Measurements from ENCODE around the gene EDARADD. TPM values are rescaled to one million over a fixed set of nuclear protein-coding genes. Genes with fewer than 3 reads are reported as not detected.
"Not testable (repeated sequence)": the region's sequence is repeated elsewhere in the genome, so short reads cannot be mapped to it uniquely, and the experiment has no call there.

EDARADD gene
- total RNA-seq, 1 donor from 2014 or later = 12.3 TPM

- Mint-ChIP-seq H3K27ac (no peak overlapping the region), H3K27me3 (no peaks in the 10 kb centered on the region), H3K4me3 (ENCODE audit: low read depth) (no peak overlapping the region), H3K4me1 (ENCODE audit: low read depth) (peaks cover 4% of the 10 kb centered on the region), H3K36me3 (ENCODE audit: insufficient read depth) (peaks cover 10% of the 10 kb centered on the region), H3K9me3 (ENCODE audit: low read depth) (no peaks in the 10 kb centered on the region)
- TF ChIP-seq, protein P1, sequence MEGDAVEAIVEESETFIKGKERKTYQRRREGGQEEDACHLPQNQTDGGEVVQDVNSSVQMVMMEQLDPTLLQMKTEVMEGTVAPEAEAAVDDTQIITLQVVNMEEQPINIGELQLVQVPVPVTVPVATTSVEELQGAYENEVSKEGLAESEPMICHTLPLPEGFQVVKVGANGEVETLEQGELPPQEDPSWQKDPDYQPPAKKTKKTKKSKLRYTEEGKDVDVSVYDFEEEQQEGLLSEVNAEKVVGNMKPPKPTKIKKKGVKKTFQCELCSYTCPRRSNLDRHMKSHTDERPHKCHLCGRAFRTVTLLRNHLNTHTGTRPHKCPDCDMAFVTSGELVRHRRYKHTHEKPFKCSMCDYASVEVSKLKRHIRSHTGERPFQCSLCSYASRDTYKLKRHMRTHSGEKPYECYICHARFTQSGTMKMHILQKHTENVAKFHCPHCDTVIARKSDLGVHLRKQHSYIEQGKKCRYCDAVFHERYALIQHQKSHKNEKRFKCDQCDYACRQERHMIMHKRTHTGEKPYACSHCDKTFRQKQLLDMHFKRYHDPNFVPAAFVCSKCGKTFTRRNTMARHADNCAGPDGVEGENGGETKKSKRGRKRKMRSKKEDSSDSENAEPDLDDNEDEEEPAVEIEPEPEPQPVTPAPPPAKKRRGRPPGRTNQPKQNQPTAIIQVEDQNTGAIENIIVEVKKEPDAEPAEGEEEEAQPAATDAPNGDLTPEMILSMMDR (IDR thresholded peaks at IDR 0.05; ENCODE audit: unreplicated experiment) = no peak
- DNase-seq (ENCODE audit: low spot score, unreplicated experiment) = no peak
Measured at GRCh38 chr1:236486356-236487002, 92.4 kb downstream of the EDARADD start.

DNA sequence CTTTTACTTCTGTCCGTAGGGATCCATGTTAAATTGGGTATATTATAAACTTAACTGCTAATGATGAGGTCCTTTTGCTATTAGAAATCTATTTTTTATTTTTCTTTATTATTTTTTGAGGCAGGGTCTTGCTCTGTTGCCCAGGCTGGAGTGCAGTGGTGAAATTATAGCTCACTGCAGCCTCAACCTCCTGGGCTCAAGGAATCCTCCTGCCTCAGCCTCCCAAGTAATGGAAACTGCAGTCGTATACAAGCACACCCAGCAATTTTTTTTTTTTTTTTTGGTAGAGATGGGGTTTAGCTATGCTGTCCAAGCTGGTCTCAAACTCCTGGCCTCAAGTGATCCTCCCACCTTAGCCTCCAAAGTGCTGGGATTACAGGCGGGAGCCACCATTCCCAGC, 95.1 kb downstream of the EDARADD start:
- not testable (repeated sequence) for H3K4me1 Mint-ChIP-seq (ENCODE audit: low read depth); DNase-seq (ENCODE audit: low spot score, unreplicated experiment); H3K27ac Mint-ChIP-seq; H3K36me3 Mint-ChIP-seq (ENCODE audit: insufficient read depth); H3K9me3 Mint-ChIP-seq (ENCODE audit: low read depth); H3K4me3 Mint-ChIP-seq (ENCODE audit: low read depth); H3K27me3 Mint-ChIP-seq

DNA sequence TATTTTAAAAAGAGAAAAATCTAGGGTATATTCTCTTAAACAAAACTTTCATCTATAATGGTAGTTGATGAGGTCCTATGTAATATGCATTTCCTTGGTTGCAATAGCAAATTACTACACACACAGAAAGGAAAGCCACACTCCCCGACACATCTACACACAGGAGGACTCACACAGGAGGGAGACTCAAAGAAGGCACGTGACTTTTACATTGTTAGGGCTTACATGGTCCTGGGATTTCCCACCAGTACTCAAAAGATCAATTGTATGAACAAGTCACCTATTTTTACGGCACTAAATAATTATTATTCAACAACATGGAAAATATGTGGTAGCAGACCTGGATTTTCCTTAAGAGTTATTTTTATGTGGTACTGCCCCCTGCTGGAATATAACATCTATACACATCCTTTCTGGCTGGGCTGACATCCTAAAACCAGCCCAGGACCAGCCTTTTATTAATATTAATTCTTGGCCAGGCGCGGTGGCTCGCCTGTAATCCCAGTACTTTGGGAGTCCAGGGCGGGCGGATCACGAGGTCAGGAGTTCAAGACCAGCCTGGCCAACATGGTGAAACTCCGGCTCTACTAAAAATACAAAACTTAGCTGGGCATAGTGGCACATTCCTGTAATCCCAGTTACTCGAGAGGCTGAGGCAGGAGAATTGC, 95.8 kb downstream of the EDARADD start:
- Mint-ChIP-seq H3K36me3 (ENCODE audit: insufficient read depth) (no peaks in the 10 kb centered on the region), H3K9me3 (ENCODE audit: low read depth) (no peaks in the 10 kb centered on the region), H3K4me1 (ENCODE audit: low read depth) (peaks cover 13% of the 10 kb centered on the region), H3K27ac (no peak overlapping the region), H3K27me3 (no peaks in the 10 kb centered on the region), H3K4me3 (ENCODE audit: low read depth) (no peak overlapping the region)
- DNase-seq (ENCODE audit: low spot score, unreplicated experiment) = no peak
- TF ChIP-seq, protein P1 (IDR thresholded peaks at IDR 0.05; ENCODE audit: unreplicated experiment) = peak; percentile 70

DNA sequence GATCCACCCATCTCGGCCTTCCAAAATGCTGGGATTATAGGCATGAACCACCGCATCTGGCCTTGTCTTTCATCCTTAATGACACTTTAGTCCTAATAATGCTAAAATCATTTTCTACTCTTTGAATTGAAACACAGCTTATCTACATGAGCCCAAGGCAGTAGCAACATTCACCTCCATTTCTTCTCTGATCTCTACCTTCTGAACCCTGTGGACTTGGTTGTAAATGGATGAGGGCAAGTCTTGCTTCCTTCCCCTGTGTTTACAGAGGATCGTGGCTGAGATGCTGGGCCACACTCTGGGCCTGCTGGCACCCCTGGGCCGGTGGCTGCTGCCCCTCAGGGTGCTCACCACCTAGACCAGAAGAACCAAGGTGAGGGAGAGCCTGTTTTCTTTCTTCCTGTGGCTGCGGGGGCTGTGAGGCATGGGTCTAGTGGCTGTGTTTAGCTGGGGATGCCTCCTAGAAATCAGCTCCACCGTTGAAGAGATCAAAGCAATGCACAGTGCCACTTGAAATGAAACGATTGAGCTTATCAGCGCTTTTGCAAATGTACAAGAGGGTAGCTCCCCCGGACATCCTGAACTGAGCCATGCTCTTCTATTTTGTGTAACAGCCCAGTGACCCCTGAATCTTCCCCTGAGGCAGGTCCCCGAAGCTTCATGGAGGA, 97.5 kb downstream of the EDARADD start:
- Mint-ChIP-seq H3K27ac (peak overlapping the region; percentile 51), H3K27me3 (no peaks in the 10 kb centered on the region), H3K4me3 (ENCODE audit: low read depth) (no peak overlapping the region), H3K4me1 (ENCODE audit: low read depth) (peaks cover 15% of the 10 kb centered on the region), H3K9me3 (ENCODE audit: low read depth) (no peaks in the 10 kb centered on the region), H3K36me3 (ENCODE audit: insufficient read depth) (no peaks in the 10 kb centered on the region)
- TF ChIP-seq, protein P1 (IDR thresholded peaks at IDR 0.05; ENCODE audit: unreplicated experiment) = no peak
- DNase-seq (ENCODE audit: low spot score, unreplicated experiment) = no peak

DNA sequence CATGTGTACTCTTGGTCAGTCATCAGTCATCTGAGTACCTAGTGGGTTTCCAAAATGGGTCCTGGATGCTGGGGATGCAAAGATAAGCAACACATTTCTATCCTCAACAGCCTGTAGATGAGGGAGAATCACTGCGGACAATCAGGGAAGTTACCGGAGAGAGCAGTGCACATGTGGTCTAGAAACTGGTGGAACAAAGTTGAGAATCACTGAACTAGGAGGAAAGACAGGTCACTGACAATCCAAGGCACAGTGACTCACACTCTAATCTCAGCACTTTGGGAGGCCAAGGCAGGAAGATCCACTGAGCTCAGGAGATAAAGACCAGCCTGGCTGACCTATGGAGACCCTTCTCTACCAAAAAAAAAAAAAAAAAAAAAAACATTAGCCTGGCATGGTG, 98.3 kb downstream of the EDARADD start:
- no peak overlapping the region for H3K27ac Mint-ChIP-seq
- no peaks in the 10 kb centered on the region for H3K27me3 Mint-ChIP-seq
- H3K4me1 Mint-ChIP-seq (ENCODE audit: low read depth) = peaks cover 15% of the 10 kb centered on the region
- H3K9me3 Mint-ChIP-seq (ENCODE audit: low read depth) = no peaks in the 10 kb centered on the region
- no peak for DNase-seq (ENCODE audit: low spot score, unreplicated experiment)
- H3K36me3 Mint-ChIP-seq (ENCODE audit: insufficient read depth) = no peaks in the 10 kb centered on the region
- no peak overlapping the region for H3K4me3 Mint-ChIP-seq (ENCODE audit: low read depth)
- TF ChIP-seq, protein P1 (IDR thresholded peaks at IDR 0.05; ENCODE audit: unreplicated experiment) = no peak
